NCI-H748 (cell line): Measurements from ENCODE around the gene TTC9.
"Not testable (repeated sequence)": the region's sequence is repeated elsewhere in the genome, so short reads cannot be mapped to it uniquely, and the experiment has no call there.

Experiments used
- DNase-seq: peaks from one replicate; lab custom pipeline; 2025; ENCODE audit not compliant: unreplicated experiment; lab: John Stamatoyannopoulos, UW

TTC9 gene

GRCh38 chr14:70671652-70672644, 30.2 kb downstream of the TTC9 start:
- no peak for DNase-seq

GRCh38 chr14:70677341-70677740, 35.6 kb downstream of the TTC9 start:
- DNase-seq, result no peak

DNA sequence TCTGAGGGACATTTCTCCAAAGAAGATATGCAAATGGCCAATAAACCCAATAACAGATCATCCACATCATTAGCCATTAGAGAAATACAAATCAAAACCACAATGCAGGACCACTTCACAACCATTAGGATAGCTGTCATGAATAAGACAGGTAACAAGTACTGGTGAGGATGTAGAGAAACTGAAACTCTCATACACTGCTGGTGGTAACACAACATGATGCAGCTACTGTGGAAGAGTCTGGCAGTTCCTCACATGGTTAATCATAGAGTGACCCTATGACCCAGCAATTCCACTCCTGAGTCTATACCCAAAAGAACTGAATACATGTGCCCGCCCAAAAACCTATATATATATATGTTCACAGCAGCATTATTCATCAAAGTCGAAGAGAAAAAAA, 39.0 kb downstream of the TTC9 start:
- no peak for DNase-seq

DNA sequence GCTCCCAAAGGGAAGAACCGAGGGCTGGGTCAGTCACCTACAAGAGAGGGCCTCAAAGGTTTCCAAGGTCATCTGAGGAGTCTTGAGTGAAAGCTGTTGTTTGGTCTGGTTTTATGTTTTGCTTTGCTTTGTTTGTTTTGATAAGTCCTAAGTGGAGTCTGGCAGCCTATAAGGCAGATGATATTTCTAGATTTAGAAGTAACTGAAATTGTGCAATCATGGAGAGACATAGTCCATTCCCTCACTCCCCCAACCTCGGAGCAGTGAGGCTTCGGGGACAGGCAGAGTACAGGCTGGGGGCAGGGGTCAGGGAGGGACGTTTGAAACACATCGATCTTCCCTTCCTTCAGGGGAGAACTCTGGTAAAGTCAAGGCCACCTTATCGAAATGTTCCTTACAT, 42.3 kb downstream of the TTC9 start:
- no peak for DNase-seq

GRCh38 chr14:70685474-70686197, 43.9 kb downstream of the TTC9 start:
- no peak for DNase-seq

GRCh38 chr14:70692210-70692609, 50.5 kb downstream of the TTC9 start:
- no peak for DNase-seq

DNA sequence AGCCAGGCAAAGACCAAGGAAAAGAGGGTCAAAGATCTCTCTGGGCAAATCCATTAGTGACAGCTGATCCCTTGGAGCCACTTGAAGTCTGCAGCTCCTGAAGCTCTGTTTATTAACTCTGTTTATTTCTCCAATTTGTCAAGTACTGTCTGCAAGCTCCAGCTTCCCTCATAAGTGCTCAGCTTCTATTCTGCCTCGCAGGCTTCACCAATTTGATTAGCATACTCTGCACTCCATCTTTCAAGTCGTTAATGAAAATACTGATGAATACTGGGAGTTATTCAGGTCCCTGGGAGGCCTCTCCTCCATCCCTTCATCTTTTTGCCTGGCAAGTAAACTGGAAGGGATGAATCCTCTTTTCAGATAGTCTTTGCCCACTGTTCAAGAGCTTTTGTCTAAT, 54.3 kb downstream of the TTC9 start:
- no peak for DNase-seq

DNA sequence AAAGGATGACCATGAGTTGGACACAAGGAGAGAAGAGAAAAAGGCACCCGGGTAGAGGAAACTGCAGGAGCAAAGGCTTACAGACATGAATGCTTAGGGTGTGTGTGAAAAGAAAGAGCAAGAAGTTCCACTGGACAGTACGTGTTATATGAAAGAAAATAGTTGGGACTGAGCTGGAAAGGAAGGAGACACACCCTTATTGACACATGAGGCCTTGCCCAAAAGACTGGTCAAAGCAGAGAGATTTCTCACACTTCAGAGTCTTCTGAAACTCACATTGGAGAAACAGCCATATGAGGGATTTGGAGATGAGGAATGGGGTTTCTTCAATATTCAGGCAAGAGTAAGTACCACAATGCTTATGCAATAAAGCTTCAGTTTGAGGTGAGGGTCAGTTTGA, 56.0 kb downstream of the TTC9 start:
- no peak for DNase-seq

DNA sequence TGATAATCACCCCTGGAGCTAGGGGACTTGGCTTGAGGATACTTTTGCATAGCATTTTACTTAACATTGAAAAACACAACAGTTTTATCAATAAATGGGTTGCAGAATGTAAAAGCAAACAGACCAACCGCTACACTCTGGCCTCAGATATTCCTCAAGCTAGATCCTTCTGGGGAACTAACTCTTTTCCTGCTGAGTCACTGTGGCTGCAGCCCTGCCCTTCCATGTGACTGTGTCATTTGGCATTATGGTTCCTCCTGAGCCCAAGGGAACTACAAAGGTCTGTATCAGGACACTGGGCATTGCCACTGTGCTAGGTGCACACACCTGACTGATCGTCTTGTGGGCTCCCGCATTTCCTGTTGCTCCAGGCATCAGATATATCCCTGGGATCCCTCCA, 56.6 kb downstream of the TTC9 start:
- no peak for DNase-seq

DNA sequence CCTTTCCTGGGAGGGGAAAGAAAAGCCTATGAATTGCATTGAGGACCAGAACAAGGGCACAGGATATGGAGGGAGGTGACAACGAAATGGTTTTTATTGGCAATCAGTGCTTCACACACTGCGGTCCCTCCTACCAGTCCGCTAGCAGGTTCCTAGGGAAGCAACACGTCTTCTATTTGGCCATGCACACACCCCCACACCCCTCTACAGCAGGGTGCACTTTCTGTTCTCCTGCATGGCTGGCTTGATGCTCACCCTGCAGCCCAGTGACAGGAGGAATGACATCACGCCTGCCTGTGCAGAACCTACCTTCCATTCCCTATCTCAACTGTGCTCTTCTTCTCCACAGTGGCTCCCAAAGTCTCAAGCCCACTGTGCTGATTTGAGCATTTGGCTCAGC, 57.9 kb downstream of the TTC9 start:
- no peak for DNase-seq

DNA sequence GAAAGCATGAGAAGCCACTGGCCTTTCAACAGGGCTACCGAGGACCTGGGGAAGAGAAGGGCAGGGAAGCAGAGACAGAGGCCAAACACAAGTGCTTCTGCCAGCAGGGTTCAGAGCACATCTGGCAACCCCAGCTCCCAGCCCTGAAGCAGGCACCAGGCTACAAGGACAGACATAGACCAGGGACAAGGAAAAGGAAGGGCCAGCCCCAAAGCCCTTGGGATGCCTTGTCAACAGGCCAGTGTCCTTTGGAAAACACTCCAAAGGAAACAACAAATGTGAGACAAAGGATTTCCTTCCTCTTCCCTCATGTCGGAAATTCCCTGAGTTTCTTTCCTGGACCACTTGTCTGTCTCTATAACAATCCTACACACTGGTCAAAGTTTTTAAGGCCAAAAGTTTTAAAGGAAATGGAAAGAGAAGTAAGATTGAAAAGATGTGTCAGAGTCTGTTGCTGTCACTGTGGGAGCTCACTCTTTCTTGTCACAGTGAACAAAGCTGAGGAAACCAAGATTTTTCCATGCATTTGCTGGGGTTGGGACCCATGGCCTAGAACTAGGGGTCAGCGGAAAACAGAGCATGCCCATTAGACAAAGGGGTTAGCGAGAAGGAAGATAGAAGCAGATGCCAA, 59.4 kb downstream of the TTC9 start:
- no peak for DNase-seq

DNA sequence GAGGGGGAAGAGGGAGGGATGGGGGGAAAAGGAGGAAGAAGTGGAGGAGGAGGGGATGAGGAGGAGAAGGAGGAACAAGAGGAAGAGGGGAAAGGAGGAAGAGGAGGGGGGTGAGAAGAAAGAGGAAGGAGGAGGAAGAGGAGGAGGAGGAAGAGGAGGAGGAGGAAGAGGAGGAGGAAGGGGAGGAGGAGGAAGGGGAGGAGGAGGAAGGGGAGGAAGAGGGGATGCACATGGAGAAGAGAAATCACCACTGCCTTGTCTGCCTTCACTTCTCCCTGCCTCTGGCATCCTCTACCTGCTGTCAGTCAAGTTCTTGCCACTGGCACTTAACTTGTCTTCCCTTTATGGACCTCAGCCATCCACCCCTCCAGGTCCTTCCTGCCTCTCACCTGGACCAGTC, 59.9 kb downstream of the TTC9 start:
- no peak for DNase-seq

DNA sequence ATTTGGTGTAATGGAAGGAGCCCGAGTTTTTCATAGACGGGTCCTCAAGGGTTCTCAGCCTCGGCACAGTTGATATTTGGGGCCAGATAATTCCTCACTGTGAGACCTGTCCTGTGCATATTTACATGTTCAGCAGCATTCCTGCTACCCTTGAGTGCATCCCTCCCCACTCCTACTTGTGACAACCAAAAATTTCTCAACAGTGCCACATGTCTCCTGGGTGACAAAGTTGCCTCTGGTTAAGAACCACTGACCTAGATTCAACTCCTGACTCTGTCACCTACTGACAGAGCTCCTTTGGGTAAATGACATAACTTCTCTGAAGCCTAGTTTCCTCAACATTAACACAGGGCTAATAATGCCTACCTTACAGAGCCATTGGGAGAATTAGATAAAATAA, 60.4 kb downstream of the TTC9 start:
- DNase-seq, result no peak

- not testable (repeated sequence) for DNase-seq
These were observed 62.0 kb downstream of the TTC9 start for GRCh38 chr14:70703621-70704168.

DNA sequence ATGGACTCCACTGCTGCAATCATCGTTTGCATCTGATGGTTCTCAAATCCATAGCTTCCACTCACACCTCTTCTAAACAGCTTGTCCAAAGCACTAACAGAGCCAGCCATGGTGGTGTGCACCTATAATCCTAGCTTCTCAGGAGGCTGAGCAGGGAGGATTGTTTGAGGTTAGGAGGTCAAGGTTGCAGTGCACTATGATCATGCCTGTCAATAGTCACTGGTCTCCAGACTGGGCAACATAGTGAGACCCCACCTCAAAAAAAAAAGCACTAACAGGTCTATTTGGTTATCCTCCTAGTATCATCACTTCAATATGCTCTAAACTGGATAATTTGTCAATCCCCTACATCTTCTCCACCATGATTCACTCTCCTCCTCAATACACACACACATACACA, 63.2 kb downstream of the TTC9 start:
- no peak for DNase-seq

DNA sequence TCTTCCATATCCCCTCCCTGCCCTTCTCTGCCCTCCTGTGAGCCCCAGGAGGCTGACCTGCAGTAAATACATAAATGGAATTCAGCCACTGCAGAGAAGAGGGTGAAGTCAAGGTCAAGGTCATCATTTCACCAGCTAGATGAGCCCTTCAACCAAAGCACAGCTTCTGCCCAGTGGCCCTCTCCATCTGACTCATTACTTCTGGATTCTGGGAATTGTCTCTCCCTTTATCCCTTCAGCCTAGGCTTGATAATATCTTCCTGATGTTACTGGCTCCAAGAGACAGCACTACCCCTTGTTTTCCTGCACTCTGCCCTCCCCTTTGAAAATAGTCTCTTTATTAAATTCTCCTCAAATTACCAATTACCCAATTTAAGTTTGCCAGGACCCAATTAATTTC, 64.5 kb downstream of the TTC9 start:
- no peak for DNase-seq

DNA sequence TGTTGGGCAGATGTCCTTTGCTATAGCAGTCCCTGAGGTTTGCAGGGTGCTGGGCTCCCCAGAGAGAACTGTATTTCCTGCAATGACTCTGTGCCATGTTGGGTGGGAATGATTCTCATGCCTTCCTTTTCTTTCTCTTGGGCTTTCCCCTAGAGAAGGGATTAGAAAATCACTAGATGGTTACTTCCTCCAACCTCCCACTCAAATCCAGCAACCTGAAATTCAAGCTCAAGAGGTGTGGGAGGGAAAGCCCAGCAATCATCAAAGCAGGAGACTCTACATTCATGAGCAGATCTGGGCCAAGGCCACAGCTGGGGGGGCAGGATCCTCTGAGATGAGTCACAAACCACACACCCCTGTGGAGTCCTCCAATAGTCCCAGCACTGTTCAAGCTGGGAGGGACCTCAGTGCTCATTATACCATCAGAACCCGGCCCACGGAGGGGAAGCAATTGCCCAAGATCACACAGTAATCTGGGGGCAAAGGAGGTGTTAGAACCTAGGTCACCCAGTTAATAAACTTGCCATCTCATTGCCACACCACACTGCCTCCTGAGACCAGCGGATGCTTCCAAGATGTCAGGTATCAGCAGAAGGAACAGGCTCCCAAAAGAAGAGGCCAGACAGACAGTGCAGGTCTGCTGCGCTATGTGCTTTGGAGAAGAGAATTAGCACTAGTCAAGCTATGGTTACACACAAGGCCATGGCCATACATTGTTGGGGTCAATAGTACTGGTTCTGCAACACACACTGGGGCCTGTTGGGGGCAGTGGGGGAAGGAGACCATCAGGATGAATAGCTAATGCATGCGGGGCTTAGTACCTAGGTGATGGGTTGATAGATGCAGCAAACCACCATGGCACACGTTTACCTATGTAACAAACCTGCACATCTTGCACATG, 65.7 kb downstream of the TTC9 start:
- DNase-seq, result no peak

DNA sequence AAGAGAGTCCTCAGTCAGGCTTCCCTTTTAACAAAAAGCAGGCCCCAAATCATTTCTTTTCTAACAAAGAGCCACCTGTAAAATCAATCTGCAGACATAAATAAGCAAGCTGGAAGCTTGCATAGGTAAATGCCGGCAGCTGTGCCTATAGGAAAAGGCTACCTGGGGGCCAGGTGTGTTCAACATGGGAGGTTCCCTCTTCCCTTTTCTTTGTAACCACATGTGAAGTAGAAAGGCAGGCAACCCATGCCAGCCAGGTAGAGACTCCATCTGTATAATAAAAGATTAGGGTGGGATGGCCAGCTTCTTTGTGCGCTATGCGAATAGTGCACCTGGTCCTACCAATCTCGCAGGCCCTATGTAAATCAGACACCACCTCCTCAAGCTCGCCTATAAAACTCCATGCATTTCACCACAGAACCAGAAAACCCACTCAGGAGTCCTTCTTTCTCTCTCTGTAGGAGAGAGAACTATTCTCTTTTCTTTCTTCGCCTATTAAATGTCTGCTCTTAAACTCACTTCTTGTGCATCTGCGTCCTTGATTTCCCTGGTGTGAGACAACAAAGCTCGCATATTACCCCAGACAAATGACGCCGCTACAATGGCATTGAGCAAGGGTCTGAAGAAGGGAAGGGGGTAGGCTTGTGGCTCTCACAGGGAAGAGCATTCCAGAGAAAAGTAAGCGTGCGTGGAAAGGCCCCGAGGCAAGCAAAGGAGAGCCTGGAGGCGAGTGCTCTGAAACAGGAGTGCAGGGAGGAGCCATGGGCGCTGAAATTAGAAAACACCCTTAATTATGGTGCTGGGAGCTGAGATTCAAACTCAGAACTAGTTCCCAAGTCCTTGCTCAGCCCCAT, 67.2 kb downstream of the TTC9 start:
- DNase-seq, result peak; percentile 96

GRCh38 chr14:70709726-70710382, 68.1 kb downstream of the TTC9 start:
- DNase-seq, result peak; percentile 99
